ENCODE data around the gene TRABD2B.

TRABD2B gene

DNA sequence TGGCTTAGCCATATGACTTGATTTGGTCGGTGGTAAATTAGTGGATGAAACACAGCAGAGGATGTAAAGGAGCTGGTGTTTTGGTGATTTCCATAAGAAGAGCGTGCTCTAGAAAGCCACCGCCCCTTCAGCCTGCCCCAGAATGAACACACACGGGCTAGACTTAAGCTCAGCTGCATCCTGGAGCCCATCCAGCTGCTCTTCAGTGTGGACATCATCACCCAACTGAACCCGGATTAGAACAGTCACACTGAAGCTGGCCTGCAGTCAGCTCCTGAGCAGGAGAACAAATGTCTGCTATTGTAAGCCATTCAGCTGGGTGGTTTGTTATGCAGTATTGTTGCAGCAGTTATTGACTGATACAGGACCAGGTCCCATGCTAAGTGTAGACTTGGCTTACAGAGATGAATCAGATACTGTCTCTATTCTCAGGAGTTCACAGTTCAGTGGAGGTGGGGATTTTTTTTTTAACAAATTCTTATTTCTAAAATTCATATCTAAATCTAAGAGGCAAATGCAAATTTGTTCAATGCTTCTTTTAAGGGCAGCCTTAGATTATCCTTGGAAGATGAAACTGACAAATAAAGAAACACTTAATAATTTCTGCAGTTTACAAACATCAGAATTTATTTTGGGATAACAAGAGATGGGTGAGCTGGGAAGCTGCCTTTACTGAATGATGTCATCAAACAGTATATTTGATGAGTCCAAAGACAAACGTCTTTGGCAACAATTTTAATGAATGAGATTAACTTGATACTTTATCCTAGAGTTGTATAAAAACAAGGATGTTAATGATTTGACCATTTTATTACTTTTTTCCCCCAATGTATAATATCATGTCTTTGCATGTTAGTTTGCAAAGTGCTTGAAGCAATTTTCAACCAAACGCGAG is 251.2 kb downstream of the TRABD2B start:
- DNase-seq: no peak

DNA sequence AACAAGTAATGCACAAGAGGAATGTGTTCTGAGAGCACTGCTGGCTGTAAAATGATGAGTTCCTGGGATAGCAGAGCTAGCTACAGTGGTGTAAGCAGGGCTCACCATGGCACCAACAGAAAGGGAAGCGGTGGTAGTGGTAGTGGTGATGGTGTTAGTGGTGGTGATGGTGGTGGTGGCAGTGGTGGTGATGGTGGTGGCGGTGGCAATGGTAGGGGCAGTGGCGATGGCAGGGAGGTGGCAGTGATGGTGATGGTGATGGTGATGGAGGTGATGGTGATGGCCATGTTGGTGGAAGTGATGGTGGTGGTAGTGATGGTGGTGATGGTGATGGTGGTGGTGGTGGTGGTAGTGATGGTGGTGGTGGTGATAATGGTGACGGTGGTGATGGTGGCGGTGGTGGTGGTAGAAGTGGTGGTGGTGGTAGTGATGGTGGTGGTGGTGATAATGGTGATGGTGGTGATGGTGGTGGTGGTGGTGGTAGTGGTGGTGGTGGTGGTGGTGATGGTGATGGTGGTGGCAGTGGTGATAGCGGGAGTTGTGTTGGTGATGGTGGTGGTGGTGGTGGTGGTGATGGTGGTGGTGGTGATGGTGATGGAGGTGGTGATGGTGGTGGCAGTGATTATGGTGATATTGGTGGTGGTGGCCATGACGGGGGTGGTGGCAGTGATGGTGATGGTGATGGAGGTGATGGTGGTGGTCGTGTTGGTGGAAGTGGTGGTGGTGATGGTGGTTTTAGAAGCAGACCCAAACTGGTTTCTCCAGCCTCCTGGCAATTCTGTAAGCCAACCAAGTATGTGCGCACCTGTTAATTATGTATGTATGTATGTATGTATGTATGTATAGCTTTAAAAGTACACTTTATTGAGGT is 254.1 kb downstream of the TRABD2B start:
- no peak for DNase-seq

GRCh38 chr1:47738560-47739182 is 258.5 kb downstream of the TRABD2B start:
- DNase-seq: peak; percentile 44

DNA sequence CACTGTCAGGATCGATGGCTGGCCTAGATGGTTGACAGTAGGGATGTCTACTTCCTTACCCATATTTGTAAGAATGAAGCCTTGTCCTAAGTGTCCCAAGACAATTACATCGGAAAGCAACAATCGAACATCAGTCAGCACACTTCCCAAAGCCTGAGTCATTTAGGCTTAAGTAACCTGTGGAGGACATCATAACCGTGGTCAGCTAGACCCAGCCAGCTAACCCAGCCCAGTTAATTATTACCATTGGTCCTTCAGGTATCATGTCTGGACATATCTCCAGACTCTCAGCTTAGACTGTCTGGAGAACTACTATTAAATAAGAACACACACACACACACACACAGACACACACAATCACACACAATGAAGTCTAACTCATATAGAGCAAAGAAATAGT is 264.7 kb downstream of the TRABD2B start:
- no peak for DNase-seq

DNA sequence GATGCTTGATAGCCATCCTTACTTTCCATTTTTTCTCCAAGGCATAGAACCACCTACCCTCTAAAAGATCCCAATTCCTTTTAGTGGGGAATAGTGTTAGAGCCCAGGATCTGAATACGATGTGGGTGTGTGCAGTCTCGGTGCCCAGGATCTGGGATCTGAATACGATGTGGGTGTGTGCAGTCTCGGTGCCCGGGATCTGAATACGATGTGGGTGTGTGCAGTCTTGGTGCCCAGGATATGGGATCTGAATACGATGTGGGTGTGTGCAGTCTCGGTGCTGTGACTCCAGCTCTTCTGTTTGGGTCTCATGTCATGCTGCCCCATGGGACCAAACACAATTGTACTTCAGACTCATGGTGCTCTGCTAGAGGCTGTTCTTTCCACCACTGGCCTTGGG is 265.5 kb downstream of the TRABD2B start:
- DNase-seq: no peak

DNA sequence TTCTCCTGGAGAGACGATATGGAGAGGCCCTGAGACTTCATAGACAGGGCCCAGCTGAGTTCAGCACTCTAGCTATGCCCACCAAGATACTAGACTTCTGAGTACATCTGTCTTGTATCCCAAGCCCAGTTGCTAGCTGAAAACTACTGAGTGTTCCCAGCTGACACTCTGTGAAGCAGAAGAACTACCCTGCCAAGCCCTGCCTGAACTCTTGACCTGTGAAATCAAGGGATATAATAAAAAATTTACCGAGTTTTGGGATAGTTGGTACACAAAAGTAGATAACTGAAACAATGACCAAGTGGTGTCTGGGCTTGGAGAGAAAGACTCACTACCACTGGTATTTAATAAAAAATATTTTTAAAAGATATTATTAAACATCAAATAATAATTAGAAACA is 267.5 kb downstream of the TRABD2B start:
- DNase-seq: no peak

- DNase-seq: no peak
These were observed 269.5 kb downstream of the TRABD2B start for GRCh38 chr1:47727697-47728085.

- no peak for DNase-seq
These were observed 270.0 kb downstream of the TRABD2B start for GRCh38 chr1:47727051-47727696.

GRCh38 chr1:47725992-47726855 is 271.0 kb downstream of the TRABD2B start:
- DNase-seq: peak; percentile 73

DNA sequence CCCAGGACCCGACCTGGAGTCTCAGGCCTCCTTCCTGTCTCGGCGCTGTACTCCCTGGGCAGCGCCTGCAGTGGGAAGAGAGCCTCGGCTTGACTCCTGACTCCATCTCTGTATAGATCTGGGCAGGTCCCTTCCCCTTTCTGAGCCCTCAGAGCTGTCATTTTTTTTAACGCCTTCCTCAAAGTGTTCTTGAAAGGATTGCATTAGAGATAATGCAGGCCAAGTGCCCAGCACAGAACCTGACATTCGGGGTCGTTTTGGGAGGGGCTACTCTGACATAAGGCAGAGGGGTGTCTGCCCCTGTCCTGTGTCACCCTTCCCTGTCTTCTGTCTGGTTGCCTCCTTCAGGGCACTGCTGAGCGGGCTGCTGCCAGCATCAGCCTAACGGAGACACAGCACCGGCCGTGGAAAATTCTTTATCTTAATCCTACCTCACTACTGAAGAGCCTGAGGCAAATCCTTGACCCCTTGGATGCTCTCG is 271.6 kb downstream of the TRABD2B start:
- no peak for DNase-seq

- DNase-seq: no peak
These were observed 272.1 kb downstream of the TRABD2B start for GRCh38 chr1:47725000-47725473.

- no peak for DNase-seq
These were observed 272.7 kb downstream of the TRABD2B start for GRCh38 chr1:47724432-47724999.

DNA sequence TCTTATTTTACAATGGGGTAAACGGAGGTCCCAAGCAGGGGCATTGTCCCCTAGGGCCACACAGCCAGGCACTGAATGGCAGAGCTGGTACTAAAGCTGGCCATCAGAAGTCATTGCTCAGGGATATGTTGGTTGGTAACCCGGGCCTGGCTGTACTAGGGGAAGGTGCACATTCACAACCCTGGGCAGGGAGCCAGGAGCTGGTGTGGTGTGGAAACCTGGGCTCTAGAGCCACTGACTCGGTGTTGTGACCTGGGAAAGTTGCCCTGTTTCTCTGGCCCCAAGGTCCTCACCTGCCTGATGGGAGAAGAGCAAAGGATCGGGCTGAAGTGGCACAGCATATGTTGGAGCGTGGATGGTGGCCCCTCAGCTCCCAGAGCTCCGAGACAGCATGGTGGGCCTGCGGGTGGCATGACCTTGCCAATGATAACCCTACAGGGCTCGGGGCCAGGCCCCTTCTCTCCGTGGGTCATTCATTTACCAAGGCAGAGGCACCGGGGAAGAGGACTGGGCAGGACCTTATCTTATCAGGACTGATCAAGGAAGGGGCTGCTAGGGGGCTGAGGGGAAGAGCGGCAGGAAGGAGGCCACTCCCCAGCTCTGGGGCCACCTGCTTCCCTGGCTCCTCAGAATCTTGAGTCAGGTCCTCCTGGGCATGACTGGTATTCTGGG is 274.1 kb downstream of the TRABD2B start:
- DNase-seq: no peak

- no peak for DNase-seq
These were observed 275.1 kb downstream of the TRABD2B start for GRCh38 chr1:47722101-47722500.

- DNase-seq: no peak
These were observed 277.1 kb downstream of the TRABD2B start for GRCh38 chr1:47720111-47720510.

GRCh38 chr1:47717341-47717740 is 279.8 kb downstream of the TRABD2B start:
- no peak for DNase-seq

DNA sequence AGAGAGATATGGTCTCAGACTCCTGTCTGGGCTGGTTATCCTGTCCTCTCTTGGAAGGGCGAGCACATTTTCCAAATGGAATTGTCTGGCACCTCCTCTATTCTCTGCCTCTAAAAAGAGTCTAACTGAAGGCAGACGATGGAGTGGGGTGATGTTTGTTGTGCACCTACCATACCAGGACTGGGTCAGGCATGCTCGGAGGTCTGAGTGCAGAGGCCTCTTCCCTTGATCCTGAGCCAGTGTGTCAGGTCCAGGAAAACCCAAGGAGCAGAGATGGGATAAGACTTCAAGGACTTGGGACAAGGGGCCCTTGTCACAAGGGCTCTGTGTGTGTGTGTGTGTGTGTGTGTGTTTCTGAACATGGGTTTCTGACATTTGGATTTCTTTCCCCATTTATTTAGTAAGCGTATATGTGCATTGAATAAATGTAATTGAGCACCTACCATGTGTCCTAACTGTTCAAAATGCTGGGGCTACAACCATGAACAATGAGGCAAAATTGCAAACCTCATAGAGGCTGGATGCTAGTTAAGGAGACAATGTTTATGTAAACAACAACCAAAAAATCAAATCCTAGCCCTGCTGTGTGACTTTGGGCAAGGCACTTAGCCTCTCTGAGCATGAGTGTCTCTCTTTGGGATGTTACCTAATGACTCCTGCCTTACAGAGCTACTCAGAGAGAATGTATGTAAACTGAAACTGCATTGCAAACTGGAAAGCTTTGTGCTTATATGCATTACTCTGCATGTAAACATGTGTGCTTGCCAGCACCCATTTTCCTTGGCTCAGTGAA is 283.0 kb downstream of the TRABD2B start:
- DNase-seq: no peak

- no peak for DNase-seq
These were observed 283.7 kb downstream of the TRABD2B start for GRCh38 chr1:47713333-47713953.

GRCh38 chr1:47712596-47713299 is 284.4 kb downstream of the TRABD2B start:
- DNase-seq: no peak
